ENCODE measurements around the gene PSMA4. TPM values are rescaled to one million over a fixed set of nuclear protein-coding genes. Genes with fewer than 3 reads are reported as not detected.

The PSMA4 gene
- total RNA-seq = 104 and 122 TPM in 2 replicates

GRCh38 chr15:78540141-78540870, at the start of gene PSMA4:
Gene PSMA4 (plus strand): TSS chr15:78540444. CDS start chr15:78541928, 1,484 bp downstream.

GRCh38 chr15:78506971-78507830, 33.0 kb upstream of the PSMA4 start, which contains the start of gene HYKK:
Gene HYKK (plus strand): TSS chr15:78507577. CDS start chr15:78513089, 5,512 bp downstream.

DNA sequence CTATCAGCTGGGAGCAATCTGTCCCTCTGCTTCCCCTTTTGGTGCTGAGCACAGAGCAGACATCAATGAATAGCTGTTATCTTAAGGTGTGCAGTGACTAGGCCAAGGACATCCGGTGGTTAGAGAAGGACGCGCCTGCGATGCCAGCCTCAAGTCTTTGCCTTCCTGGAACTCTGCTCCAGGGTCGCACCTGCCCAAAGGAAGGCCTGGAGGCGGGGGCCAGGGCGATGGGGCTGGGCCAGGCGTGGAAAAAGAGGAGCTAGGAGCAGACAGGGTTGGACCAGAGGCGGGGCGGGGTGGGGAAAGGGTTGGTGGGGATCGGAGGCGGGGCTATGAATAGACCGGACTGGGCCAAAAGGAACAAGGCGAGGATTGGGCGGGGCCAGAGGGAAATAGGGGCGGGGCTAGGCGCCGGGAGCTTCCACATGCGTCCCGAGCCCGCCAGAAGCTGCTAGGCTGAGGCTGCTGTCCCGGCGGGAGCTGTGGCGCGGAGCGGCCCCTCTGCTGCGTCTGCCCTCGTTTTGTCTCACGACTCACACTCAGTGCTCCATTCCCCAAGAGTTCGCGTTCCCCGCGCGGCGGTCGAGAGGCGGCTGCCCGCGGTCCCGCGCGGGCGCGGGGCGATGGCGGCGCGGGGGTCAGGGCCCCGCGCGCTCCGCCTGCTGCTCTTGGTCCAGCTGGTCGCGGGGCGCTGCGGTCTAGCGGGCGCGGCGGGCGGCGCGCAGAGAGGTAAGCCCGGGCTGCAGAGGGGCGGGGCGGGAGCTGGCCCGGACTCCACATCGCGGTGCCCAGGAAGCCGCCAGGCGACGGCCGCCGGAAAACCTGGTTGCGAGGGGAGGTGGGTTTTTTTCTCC, 25.1 kb downstream of the PSMA4 start, which contains the start of gene CHRNA5:
CHRNA5 (plus strand) TSS at position 424 of the 854 bp plus-strand sequence; CDS start at position 624, 200 bp downstream.

Other genes with a start within 250 kb of the PSMA4 start
- 41.2 and 48.3 TPM in 2 replicates for gene SKIC8, start 240.8 kb upstream of the PSMA4 start, total RNA-seq
- not detected in 2 replicates for gene CRABP1, start 200.1 kb upstream of the PSMA4 start, total RNA-seq
- 25.1 and 36.1 TPM in 2 replicates for gene IREB2, start 102.2 kb upstream of the PSMA4 start, total RNA-seq
- 1.7 and 2.0 TPM in 2 replicates for gene HYKK, start 32.9 kb upstream of the PSMA4 start, total RNA-seq
- gene CHRNA5, start 25.1 kb downstream of the PSMA4 start, total RNA-seq = 0.59 and 0.78 TPM in 2 replicates
- gene CHRNA3, start 80.6 kb downstream of the PSMA4 start, total RNA-seq = not detected in 2 replicates
- gene CHRNB4, start 100.8 kb downstream of the PSMA4 start, total RNA-seq = not detected in 2 replicates